ENCODE data around the gene RSAD2.

DNA sequence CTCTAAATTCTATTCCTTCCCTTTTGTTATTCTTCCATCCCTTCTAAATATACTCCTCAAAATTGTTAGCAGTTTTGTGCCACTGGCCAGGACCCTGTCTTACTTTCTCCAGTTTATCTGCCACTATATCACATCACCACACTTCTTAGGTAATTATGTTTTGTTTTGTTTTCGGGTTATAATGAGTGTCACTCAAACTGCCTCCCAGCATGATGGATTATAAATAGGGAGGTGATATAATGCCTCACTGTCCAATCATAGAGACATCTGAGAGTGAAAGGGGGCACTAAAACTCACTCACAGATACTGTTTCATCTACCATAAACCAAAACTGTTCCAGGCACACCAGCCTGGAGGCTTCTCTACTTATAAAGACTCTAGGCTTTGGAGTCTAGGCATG, 3.5 kb downstream of the RSAD2 start:
- TF ChIP-seq, protein P1, sequence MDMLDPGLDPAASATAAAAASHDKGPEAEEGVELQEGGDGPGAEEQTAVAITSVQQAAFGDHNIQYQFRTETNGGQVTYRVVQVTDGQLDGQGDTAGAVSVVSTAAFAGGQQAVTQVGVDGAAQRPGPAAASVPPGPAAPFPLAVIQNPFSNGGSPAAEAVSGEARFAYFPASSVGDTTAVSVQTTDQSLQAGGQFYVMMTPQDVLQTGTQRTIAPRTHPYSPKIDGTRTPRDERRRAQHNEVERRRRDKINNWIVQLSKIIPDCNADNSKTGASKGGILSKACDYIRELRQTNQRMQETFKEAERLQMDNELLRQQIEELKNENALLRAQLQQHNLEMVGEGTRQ (IDR thresholded peaks at IDR 0.05), result no peak
- no peak for TF ChIP-seq RAD21 (conservative IDR thresholded peaks at IDR 0.05 in 1 of 2, IDR thresholded peaks at IDR 0.05 in 1 of 2)
